Renal cortex interstitium (tissue), 11 donors: ENCODE measurements around the gene COL4A1. TPM values are rescaled to one million over a fixed set of nuclear protein-coding genes. Genes with fewer than 3 reads are reported as not detected.

Source experiments
- DNase-seq, 11 donors: peaks; one replicate each; pipeline ENCODE4 v3.0.0-alpha.2; 2013; ENCODE audit warnings: low read depth in 9 of 11, low spot score in 4 of 11; ENCODE audit errors: extremely low read depth in 1 of 11
- polyA plus RNA-seq, 3 donors: library from polyadenylated mRNA; unstranded; fragments of 120-200 nt; gene quantifications; one replicate each; pipeline ENCODE4 v1.2.1, GENCODE V29; 2013; ENCODE audit not compliant: insufficient read length in 3 of 3

COL4A1 gene
- polyA plus RNA-seq, 3 donors: 537 to 578 (median 563) TPM

DNA sequence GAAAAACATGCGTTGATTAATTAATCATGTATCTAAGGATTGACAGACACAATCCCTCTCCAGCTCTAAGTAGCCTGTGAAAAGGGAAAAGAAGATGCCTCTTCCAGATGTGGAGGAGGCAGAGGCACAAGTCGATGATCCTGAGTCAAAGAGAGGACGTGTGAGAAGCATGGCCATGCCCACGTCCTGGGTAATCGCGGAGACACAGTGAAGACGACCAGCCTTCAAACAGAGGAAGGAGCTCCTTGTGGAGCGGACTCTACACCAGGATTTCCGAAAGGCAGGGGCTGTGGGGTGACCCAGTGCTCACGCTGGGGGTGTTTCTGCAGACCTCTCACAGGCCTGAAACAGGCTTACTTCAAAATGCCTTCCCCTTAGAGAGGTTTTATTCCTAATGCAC is 70.5 kb downstream of the COL4A1 start:
- no peak for DNase-seq

- DNase-seq: no peak
These were observed 72.4 kb downstream of the COL4A1 start for GRCh38 chr13:110234532-110234931.

GRCh38 chr13:110233951-110234280 is 73.0 kb downstream of the COL4A1 start:
- DNase-seq: no peak

DNA sequence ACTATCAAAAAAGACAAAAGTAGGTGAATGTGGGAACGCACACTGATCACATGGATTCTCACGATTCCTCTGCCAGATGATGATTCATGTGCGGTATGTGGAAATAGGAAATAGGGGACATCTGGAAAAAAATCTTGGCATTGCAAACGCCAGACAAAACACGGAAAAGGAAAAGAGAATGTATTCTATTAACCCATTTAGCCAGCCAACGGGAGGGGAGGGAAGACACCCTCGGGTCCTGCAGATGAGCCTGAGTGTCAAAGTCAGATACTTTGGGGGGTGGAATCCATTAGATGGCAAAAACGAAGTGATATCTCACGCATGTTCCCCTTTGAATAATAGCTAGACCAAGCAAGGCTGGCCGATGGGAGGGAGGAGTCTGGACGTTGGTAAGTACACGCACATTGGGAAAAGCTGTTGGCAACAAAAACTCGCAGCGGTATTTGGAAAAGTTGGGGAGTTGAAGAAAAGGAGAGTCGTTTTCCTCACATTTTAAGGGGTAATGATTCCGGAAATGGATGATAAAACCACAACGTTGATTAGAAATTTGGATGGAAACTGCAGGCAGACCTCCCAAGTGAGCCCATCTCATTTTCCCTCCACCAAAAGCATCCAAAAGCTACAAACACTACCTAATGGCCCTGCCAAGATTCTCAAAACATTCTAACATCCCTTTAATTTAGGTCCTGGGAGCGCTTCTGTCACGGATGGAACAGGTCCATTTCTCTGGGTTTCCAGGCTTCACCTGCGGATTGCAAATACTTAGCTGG is 73.6 kb downstream of the COL4A1 start:
- DNase-seq: no peak

DNA sequence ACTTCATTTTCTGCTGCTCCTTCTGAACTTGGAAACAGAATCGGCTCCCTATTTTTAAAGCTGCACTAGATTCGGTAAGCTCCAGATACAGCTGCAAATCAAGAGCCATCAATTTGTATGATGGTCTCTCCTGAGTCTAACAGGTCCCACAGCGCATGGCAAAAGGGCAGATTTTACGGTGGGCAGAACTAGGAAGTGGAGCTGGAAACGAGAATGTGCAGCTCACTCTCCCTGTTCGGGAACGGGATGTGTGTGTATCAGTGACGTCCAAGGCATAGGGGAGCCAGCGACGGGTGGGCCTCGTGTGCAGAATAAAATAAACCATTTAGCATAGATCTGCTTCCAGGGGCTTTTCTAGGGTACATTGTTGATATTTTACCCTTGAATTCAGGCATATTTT is 74.2 kb downstream of the COL4A1 start:
- no peak for DNase-seq

- no peak for DNase-seq
These were observed 74.8 kb downstream of the COL4A1 start for GRCh38 chr13:110232142-110232541.

- no peak for DNase-seq
These were observed 75.5 kb downstream of the COL4A1 start for GRCh38 chr13:110231348-110232047.

DNA sequence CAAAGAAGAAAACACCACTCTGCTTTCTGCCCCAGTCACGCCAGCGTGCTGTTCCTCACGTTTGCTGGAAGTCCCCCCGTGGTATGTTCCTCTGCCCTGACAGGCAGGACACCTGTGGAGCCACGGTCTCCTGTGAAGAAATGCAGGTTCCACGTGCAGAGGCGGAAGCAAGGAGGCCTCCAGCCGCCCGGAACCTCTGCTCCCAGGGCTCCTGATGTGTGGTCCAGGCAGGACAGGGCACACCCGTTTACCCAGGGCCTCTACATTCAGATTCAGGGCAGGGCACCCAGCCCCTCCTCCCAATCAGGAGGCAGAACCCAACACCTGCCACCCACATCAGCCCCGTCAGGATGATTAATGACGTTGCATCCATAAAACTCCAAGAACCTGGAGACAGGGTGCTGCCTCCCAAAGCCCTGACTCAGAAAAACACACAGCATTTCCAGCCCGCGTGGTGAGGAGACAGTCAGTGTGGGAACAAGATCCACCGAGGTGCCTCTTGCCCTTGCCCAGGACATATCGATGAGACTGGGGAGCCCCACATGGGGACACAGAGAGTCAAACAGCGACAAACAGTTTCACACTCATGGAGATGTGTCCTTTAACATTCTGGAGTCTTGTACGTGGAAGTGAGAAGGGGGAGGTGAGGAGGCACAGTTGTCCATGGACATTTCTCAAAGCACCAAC is 76.2 kb downstream of the COL4A1 start:
- DNase-seq: no peak

GRCh38 chr13:110229905-110230563 is 76.9 kb downstream of the COL4A1 start:
- DNase-seq: no peak

- no peak for DNase-seq
These were observed 77.7 kb downstream of the COL4A1 start for GRCh38 chr13:110228936-110229904.

DNA sequence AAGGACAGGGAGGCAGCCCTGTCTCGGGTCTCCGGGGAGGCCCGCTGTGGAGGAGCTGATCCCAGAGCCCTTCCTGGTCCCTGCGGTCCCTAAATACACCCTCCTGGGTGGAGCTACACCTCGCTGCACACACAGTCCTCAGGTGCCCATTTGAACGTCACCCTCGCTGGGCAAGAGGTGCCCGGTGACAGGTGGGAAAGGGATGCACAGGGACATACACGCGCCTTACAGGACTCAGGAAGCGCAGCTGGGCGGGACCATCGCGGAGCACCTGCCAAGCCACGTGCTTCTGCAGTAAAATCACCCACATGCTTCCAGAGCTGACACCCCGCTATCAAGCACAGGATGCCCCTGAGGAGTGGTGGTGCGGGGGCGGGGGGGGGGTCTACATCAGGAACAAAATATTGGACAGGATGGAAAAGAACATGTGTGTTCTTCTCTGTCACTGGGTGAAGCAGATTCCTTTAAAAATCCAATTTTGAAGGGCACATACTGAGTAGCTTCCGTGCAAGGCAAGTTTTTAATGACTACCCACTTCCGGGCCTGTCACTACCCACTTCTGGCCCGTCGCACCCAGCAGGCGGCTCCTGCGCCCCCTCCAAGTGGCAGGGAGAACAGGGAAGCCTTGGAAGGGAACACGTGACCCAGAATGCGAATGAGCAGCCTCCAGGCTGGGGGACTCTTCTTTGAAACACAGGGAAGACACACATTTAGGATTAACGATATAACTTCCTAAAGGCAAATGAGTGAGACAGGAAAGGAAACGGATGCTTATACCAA is 78.9 kb downstream of the COL4A1 start:
- no peak for DNase-seq

DNA sequence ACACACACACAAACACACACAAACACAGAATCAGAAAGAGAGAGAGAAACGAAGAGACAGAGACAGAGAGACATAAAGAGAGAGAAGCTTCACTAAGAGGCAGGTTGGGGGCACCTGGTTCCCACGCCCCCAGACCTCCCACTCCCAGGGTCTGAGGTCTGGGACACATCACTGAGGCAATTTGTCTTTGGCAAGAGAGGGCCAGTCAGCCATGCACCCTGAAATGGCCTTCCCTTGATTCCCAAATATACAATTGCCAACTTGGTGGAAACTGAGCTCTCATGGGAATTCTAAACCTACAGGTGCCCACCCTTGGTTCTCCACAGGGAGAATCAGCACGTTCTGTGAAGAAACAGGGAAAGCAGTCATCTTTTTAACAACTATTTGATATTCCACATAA is 79.5 kb downstream of the COL4A1 start:
- no peak for DNase-seq

DNA sequence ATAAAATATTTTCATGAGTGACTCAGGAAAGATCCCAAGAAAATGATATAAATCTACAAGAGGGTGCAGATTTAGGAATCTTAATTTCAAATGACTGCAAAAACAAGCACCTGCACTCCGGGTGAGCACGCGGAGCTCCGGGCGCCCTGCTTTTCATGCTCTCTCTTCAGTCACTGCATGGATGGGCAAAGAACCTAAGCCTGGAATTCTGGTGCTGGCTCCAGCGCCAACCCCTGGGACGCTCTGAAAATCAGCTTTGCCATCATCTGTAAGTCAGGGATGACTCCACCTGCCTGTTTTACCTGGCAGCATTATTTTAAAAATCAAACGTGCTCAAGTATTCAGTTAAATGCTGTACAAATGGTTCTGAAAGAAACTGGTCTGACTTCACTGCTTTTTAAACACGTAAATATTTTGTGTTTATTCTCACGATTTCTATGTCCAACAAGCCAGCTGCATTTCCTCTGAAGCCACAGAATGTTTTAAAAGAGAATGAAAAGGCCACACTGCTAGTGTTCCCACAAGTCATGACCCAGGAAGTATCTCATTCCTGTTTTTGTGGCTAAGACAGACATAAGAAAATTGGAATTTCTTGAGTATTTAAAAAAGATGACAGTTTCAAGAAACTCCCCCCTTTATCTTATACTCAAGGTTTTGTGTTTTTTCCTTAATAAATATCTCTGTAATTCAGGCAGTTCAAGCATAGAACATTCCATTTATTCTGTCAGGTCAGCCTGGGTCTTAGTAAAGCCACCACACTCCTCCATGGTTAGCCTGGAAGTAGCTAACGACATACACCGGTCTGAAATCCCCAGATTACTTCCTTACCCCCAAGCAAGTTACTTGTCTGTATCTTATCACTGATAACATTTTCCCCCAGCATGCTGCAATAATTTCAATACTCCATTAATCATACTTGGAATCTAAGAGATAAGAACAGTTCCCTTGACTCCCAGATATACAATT is 81.1 kb downstream of the COL4A1 start:
- peak in 2 of 11 donors; percentile 65 to 76 for DNase-seq

DNA sequence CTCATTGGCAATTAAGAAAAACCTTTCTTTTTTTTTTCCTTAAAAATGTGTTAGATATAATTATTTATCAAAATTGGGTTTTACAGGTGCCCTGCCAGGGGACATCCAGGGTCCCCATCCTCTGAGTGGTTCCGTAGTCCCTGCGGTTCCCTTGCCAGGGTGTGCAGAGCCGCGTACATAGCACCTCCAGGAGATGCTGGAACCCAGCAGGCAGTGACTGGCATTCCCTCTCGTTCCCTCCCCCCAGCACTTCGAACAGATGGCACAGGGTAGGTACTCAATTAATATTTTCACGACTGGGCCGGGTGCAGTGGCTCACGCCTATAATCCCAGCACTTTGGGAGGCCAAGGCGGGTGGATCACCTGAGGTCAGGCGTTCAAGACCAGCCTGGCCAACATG is 82.0 kb downstream of the COL4A1 start:
- no peak for DNase-seq

GRCh38 chr13:110224519-110224918 is 82.4 kb downstream of the COL4A1 start:
- no peak for DNase-seq

- DNase-seq: no peak
These were observed 85.4 kb downstream of the COL4A1 start for GRCh38 chr13:110221406-110222117.
